Measurements from ENCODE around the gene OSBPL8.

DNA sequence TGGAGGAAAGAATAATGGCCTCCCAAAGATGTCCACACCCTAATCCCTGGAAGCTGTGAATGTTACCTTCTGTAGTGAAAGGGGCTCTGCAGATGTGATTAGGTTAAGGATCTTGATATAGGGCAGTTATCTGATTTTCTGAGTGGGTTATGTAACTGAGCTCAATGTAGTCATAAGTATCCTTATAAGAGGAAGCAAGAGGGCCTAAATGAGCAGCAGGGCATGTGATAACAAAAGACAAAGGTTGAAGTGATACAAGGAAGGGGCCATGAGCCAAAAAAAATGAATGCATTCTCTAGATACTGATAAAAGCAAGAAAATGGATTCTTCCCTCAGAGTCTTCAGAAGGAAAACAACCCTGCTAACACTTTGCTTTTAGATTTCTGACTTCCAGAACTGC, 78.8 kb downstream of the OSBPL8 start:
- TF ChIP-seq RAD21 (IDR thresholded peaks at IDR 0.05) (no peak), TAF1 (conservative IDR thresholded peaks at IDR 0.05) (no peak), EGR1 (IDR thresholded peaks at IDR 0.05; ENCODE audit: low read depth in 2 of 2) (no peak)
- TF ChIP-seq, protein P1, sequence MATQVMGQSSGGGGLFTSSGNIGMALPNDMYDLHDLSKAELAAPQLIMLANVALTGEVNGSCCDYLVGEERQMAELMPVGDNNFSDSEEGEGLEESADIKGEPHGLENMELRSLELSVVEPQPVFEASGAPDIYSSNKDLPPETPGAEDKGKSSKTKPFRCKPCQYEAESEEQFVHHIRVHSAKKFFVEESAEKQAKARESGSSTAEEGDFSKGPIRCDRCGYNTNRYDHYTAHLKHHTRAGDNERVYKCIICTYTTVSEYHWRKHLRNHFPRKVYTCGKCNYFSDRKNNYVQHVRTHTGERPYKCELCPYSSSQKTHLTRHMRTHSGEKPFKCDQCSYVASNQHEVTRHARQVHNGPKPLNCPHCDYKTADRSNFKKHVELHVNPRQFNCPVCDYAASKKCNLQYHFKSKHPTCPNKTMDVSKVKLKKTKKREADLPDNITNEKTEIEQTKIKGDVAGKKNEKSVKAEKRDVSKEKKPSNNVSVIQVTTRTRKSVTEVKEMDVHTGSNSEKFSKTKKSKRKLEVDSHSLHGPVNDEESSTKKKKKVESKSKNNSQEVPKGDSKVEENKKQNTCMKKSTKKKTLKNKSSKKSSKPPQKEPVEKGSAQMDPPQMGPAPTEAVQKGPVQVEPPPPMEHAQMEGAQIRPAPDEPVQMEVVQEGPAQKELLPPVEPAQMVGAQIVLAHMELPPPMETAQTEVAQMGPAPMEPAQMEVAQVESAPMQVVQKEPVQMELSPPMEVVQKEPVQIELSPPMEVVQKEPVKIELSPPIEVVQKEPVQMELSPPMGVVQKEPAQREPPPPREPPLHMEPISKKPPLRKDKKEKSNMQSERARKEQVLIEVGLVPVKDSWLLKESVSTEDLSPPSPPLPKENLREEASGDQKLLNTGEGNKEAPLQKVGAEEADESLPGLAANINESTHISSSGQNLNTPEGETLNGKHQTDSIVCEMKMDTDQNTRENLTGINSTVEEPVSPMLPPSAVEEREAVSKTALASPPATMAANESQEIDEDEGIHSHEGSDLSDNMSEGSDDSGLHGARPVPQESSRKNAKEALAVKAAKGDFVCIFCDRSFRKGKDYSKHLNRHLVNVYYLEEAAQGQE (IDR thresholded peaks at IDR 0.05) = no peak
- TF ChIP-seq, protein P2, sequence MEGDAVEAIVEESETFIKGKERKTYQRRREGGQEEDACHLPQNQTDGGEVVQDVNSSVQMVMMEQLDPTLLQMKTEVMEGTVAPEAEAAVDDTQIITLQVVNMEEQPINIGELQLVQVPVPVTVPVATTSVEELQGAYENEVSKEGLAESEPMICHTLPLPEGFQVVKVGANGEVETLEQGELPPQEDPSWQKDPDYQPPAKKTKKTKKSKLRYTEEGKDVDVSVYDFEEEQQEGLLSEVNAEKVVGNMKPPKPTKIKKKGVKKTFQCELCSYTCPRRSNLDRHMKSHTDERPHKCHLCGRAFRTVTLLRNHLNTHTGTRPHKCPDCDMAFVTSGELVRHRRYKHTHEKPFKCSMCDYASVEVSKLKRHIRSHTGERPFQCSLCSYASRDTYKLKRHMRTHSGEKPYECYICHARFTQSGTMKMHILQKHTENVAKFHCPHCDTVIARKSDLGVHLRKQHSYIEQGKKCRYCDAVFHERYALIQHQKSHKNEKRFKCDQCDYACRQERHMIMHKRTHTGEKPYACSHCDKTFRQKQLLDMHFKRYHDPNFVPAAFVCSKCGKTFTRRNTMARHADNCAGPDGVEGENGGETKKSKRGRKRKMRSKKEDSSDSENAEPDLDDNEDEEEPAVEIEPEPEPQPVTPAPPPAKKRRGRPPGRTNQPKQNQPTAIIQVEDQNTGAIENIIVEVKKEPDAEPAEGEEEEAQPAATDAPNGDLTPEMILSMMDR (IDR thresholded peaks at IDR 0.05; ENCODE audit: low read depth, low read length, missing input control) = no peak

Data from liver (tissue), 3 donors.